Measurements from ENCODE around the gene ARG2. TPM values are rescaled to one million over a fixed set of nuclear protein-coding genes. Genes with fewer than 3 reads are reported as not detected.
A peak's percentile ranks its signal among the peaks of the same experiment; 100 is the strongest.

Gene ARG2
- total and polyA plus RNA-seq, 2 experiments from 2014 or later = 29.0 to 35.0 TPM

DNA sequence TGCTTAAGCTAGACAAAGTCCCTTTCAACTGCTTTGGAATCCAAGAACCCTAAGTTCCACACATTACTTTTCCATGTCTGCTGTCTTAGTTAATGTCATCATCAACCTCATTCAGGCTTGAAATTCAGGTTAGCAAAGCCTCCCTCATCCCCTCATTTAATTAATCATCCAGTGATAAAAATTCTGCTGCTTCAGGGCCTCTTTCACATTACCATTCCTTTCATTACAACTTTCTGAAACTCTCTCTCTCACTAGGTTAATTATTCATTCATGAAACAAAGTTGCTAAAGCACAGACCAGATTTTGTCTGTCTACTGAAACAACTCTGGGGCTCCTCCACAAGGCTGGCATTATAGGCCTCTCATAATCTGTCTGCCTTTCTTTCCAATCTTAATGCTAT lies 64.1 kb downstream of the ARG2 start:
- Histone ChIP-seq H3K36me3 (replicated peaks; ENCODE audit: insufficient read depth, low read depth) (no peaks in the 10 kb centered on the region), H3K9me2 (replicated peaks; ENCODE audit: insufficient read depth) (no peaks in the 10 kb centered on the region), H4K20me1 (ENCODE audit: insufficient read depth, poor library complexity, severe bottlenecking) (no peaks in the 10 kb centered on the region), H3K4me3 (no peak overlapping the region), H2AFZ (no peak overlapping the region), H3K27me3 (no peaks in the 10 kb centered on the region), H3K9me3 (ENCODE audit: low read depth) (no peaks in the 10 kb centered on the region), H3K27ac (no peak overlapping the region), H3K79me2 (peaks cover 42% of the 10 kb centered on the region), H3K4me2 (no peak overlapping the region), H3K4me1 (ENCODE audit: insufficient read depth) (no peaks in the 10 kb centered on the region)
- TF ChIP-seq EZH2phosphoT487 (IDR thresholded peaks at IDR 0.05; ENCODE audit: low read depth, severe bottlenecking, unreplicated experiment) (no peak), CTCF (IDR thresholded peaks at IDR 0.05; ENCODE audit: poor library complexity) (no peak), EZH2 (IDR thresholded peaks at IDR 0.05; ENCODE audit: borderline replicate concordance) (no peak)
- DNase-seq (ENCODE audit: low spot score) = no peak

DNA sequence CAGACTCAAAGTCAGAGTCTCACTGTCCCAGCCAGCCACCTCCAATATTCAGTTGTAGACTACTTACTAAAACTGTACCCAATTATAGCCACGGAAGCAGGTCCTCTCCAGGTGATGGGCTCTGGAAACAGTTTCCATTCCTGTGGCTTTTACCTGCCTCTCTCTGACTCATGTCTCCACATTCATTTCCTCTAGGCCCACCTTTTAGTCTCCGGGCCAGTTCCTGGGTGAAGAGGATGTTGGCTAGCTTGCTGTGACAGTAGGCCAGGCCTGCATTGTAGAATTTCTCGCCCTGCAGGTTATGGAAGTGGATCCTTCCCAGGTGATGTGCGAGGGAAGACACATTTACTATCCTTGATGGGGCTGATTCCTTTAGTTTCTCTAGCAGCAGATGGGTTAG lies 70.3 kb downstream of the ARG2 start:
- Histone ChIP-seq H3K4me3 (no peak overlapping the region), H3K27me3 (no peaks in the 10 kb centered on the region), H3K9me3 (ENCODE audit: low read depth) (no peaks in the 10 kb centered on the region), H3K9me2 (replicated peaks; ENCODE audit: insufficient read depth) (no peaks in the 10 kb centered on the region), H3K4me2 (no peak overlapping the region), H2AFZ (no peak overlapping the region), H3K27ac (no peak overlapping the region), H3K79me2 (peaks cover 65% of the 10 kb centered on the region), H4K20me1 (ENCODE audit: insufficient read depth, poor library complexity, severe bottlenecking) (peaks cover 12% of the 10 kb centered on the region), H3K36me3 (replicated peaks; ENCODE audit: insufficient read depth, low read depth) (no peaks in the 10 kb centered on the region), H3K4me1 (ENCODE audit: insufficient read depth) (peaks cover 19% of the 10 kb centered on the region)
- TF ChIP-seq EZH2 (IDR thresholded peaks at IDR 0.05; ENCODE audit: borderline replicate concordance) = no peak
- TF ChIP-seq CTCF (IDR thresholded peaks at IDR 0.05; ENCODE audit: poor library complexity) = no peak
- no peak for TF ChIP-seq EZH2phosphoT487 (IDR thresholded peaks at IDR 0.05; ENCODE audit: low read depth, severe bottlenecking, unreplicated experiment)
- WGBS (ENCODE audit: low lambda C conversion rate, missing lambda C conversion rate) = 97% methylated on average over 4 of the region's 4 CpGs
- DNase-seq (ENCODE audit: low spot score) = no peak

GRCh38 chr14:67694791-67695393 lies 75.2 kb downstream of the ARG2 start:
- peak; percentile 92 for DNase-seq (ENCODE audit: low spot score)
- Histone ChIP-seq H3K4me1 (ENCODE audit: insufficient read depth) (peaks cover 19% of the 10 kb centered on the region), H2AFZ (peak overlapping the region; percentile 61), H3K9me2 (replicated peaks; ENCODE audit: insufficient read depth) (no peaks in the 10 kb centered on the region), H3K4me2 (peak overlapping the region; percentile 76), H3K79me2 (peaks cover 43% of the 10 kb centered on the region), H3K4me3 (peak overlapping the region; percentile 97), H3K27ac (peak overlapping the region; percentile 98), H4K20me1 (ENCODE audit: insufficient read depth, poor library complexity, severe bottlenecking) (peaks cover 12% of the 10 kb centered on the region), H3K36me3 (replicated peaks; ENCODE audit: insufficient read depth, low read depth) (no peaks in the 10 kb centered on the region), H3K27me3 (no peaks in the 10 kb centered on the region), H3K9me3 (ENCODE audit: low read depth) (no peaks in the 10 kb centered on the region)
- 1% methylated on average over 21 of the region's 21 CpGs for WGBS (ENCODE audit: low lambda C conversion rate, missing lambda C conversion rate)
- TF ChIP-seq EZH2 (IDR thresholded peaks at IDR 0.05; ENCODE audit: borderline replicate concordance) = no peak
- TF ChIP-seq CTCF (IDR thresholded peaks at IDR 0.05; ENCODE audit: poor library complexity) = no peak
- TF ChIP-seq EZH2phosphoT487 (IDR thresholded peaks at IDR 0.05; ENCODE audit: low read depth, severe bottlenecking, unreplicated experiment) = no peak
